Esophagus squamous epithelium (tissue), 4 donors: ENCODE data around the gene TFRC.

Experiments
- CTCF ChIP-seq, 6 experiments: fragments of 450-650 bp in 4 of 6; fragments of 200-600 bp in 2 of 6; sonication (generic) in 2 of 6; IDR thresholded peaks; one replicate each; pipeline ENCODE4 v1.5.1; 2016 to 2019; ENCODE audit warnings: antibody characterized with exemption in 6 of 6, mild to moderate bottlenecking in 4 of 6, moderate library complexity in 4 of 6
- POLR2A ChIP-seq, 4 donors: fragments of 450-650 bp; IDR thresholded peaks; one replicate each; pipeline ENCODE4 v1.6.1; 2017; ENCODE audit warnings: antibody characterized with exemption in 4 of 4, mild to moderate bottlenecking in 4 of 4, moderate library complexity in 3 of 4

GRCh38 chr3:196016059-196016458 lies 65.8 kb downstream of the TFRC start:
- TF ChIP-seq CTCF (IDR thresholded peaks at IDR 0.05) (no peak), POLR2A (IDR thresholded peaks at IDR 0.05) (no peak)
